HG02884 (cell line): ENCODE data around the gene S100A5.
"Not testable (repeated sequence)": the region's sequence is repeated elsewhere in the genome, so short reads cannot be mapped to it uniquely, and the experiment has no call there.

Source experiments
- ATAC-seq: cut with Tn5 transposase; IDR thresholded peaks from one replicate; pipeline ENCODE4 v1.9.1; 2021; ENCODE audit warnings: mild to moderate bottlenecking, moderate library complexity; ENCODE audit not compliant: unreplicated experiment

Gene S100A5

DNA sequence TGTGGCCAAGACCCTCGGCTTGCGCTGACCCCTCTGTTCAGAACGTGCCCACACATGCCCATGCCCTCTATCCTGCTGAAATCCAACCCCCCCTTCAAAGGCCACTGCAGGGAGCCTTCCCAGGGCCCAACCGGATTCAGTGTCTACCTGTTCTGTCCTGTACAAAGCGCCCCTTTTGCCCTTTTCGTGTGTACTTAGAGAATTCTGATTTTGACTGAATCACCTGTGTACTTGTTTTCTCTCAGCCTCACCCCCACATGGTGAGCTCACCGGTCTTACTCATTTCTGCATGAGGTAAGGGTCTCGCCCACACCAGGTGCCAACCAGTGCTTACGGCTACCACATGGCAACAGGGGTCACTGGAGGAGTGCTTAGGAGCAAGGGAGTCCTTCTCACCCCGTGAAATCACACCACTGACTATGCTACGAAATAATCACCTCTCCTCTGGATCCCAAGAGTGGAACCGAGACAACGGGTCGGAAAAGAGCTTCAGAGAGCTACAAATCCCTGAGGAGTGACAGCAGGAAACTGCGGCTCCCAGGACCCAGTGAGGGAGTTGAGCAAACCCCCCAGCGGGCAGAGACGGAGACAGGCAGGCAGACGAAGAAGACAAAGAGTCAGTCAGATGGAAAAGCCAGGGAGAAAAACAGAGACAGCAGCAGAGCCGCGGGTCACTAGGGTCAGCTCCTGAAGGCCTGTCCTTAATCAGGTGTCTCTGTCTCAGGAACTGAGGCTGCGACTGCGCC lies 27.1 kb upstream of the S100A5 start:
- ATAC-seq = no peak

DNA sequence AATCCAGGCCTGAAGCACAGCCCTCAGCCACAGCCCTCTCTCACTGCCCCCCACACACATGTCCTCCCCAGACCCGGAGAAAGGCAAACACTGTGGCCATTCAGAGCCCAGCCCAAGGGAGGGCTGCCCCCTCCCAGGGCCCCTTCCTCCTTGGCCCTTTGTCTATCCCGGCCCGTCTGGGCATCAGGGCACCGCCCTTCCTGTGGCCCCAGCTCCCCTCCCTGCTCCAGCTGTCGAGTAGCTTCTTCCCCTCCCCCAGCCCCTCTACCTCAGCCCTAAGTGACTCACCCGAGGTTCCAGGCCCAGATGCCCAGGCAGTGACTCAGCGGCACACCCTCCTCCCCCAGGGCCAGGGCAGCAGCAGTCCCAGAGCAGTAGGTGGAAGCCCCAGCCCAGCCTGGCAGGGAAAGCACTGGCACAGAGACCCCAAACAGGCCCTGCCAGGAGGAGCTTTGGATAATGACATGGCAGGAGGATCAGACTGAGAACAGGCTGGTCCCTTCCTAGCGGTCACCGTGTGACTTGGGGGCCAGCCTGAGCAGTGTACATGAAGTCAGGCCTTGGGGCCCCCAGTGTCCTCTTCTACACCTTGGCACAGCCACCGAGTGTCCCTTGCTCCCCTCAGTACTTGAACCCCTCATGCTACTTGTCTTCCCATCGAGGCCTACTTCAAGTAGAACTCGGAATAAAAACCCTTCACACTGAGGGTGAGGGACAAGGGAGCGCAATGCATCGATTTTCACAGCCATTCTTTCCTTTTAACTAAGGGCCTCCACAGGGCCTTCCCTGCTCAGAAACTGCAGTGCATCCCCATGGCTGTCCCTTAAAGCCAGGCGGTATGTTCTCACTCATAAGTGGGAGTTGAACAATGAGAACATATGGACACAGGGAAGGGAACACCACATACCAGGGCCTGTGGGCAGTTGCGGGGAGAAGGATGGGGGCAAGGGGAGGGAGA lies 26.0 kb upstream of the S100A5 start:
- ATAC-seq = no peak

DNA sequence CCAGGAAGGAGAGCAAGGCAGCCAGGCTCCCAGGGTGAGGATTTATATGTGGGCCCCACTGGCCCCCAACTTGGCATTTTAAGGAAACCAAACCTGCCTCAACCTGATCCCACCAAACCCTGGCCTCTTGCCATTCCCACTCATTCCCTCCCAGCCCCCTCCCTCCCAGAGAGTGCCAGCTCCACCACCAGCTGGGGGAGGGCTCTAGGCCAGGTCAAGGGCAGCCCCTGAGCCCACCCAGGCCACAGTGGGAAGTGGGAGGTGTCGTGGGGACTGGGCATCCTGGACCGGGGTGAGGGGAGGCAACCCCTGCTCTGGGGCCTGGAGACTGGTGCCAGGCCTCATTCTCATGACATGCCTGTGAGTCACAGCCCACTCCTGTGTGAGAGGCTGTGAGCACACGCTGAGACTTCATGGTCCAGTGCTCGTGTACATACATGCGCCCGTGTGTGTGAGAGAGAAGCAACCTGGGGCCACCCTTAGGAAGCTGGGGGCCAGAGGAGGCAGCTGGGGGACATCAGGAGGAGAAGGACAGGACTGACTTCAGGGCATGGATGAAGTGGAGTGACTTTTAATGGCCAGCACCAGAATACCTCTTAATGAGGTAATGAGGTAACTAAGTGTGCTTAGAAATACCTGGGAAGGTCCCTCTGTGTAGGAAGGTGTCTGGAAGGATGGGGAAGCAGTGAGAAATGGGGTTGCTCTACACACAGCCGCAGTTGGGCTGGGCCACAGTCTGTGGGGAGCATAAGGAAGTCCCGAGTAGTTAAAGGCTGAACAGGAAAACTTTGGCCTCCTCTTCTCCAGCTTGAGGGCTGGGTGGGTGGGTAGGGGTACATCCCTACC lies 25.0 kb upstream of the S100A5 start, which contains the start of gene S100A2:
Gene S100A2, minus strand, starts transcription at position 316 of the 846 bp plus-strand sequence. CDS start 1,967 bp downstream, outside the sequence.
- no peak for ATAC-seq

DNA sequence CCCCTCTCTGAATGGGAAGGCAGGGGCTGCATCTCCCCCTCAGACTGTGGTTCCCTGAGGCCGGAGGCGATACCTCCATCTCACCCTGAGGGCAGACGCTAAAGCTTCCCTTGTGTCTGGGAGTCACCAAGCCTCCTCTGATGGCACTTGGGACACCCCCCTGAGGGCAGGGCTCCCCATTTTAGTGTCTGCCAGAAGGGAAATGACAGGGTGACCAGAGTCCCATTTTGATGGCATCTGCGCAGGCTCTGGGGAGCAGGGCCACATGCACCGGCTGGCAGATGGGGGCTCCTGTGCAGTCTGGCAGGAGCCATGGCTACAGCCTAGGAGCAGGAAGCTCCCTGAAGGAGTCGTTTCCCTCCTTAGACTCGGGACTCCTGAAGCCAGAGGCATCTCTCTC lies 23.3 kb upstream of the S100A5 start:
- no peak for ATAC-seq

DNA sequence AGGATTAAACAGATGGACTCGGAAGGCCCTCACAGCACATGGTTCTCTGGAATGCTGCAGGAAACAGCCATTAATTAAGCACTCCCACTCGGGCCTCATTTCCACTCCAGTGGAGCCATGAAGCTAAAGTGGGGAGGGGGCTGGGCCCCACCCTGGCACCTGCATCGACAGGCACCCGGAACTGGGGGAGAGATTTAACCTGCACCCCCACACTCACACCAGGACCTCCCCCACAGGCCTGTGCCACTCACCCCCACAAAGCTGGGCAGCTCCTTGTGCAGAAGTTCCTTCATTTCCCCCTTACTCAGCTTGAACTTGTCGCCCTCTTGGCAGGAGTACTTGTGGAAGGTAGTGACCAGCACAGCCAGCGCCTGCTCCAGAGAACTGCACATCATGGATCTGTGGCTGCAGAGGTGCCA lies 22.8 kb upstream of the S100A5 start:
- ATAC-seq = no peak

DNA sequence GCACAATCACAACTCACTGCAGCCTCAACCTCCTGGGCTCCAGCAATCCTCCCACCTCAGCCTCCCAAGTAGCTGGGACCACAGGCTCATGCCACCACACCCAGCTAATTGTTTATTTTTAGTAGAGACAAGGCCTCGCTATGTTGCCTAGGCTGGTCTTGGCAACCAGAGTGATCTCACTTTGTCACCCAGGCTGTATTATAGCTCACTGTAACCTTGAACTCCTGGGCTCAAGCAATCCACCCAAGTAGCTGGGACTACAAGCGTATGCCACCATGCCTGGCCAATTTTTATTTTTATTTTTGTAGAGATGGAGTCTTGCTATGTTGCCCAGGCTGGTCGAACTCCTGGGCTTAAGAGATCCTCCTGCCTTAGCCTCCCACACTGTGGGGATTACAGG lies 21.3 kb upstream of the S100A5 start:
- not testable (repeated sequence) for ATAC-seq

DNA sequence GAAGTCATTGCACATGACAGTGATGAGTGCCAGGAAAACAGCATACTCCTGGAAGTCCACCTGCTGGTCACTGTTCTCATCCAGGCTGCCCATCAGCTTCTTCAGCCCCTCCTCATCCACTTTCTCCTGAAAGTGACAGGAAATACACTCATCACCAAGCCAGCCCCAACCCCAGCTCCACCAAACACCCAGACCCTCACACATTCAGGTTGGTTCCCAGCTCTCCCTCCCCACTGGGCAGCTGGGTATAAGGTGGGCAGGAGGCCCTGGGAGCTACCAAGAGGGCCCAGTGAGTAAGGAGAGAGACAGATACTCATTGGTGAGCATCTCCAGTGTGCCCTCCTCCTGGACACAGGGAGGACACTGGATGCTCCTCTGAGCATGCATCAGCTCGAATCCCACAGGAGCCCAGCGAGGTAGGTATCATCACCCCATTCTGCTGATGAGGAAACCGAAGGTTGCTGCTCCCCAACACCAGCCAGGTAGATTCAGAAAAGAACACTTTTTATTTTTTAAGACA lies 20.8 kb upstream of the S100A5 start:
- ATAC-seq = no peak

DNA sequence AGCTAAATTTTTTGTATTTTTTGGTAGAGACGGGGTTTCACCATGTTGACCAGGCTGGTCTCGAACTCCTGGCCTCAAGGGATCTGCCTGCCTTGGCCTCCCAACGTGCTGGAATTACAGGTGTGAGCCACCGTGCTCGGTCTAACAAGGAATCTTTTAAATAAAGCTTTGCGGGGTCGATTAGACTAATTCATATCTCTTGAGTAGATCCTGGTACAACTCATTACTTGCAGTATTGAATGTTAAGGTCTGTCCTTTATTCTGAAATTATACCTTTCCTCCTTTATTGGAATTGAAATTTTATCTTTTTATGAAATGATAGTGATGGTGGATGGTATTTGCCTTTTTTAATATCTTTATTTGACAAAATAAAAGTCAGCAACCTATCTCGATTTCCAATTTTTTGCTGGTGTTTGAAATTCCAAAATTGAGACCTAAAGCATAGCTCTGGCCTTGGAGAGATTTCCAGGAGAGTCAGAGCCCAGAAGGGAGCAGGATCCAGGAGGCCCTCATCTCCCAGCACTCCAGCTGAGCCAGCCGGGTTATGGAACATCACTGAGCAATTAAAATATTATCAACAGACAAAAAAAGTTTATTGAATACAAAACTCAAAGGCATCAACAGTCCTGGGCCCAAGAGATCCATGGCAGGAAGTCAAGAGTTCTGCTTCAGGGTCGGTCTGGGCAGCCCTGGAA lies 20.2 kb upstream of the S100A5 start:
- no peak for ATAC-seq

DNA sequence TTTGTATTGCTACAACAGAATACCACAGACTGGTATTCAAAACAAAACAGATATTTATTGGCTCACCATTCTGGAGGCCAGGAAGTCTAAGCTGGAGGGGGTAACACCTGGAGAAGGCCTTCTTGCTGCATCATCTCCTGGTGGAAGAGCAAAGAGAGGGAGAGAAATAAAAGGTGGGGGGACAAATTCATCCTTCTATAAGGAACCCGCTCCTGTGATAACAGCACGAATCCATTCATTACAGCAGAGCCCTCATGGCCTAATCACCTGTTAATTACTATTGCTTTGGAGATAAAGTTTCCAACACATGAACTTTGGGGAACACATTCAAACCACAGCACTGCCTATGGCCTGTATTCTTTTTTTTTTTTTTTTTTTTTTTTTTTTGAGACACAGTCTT lies 19.5 kb upstream of the S100A5 start:
- no peak for ATAC-seq

DNA sequence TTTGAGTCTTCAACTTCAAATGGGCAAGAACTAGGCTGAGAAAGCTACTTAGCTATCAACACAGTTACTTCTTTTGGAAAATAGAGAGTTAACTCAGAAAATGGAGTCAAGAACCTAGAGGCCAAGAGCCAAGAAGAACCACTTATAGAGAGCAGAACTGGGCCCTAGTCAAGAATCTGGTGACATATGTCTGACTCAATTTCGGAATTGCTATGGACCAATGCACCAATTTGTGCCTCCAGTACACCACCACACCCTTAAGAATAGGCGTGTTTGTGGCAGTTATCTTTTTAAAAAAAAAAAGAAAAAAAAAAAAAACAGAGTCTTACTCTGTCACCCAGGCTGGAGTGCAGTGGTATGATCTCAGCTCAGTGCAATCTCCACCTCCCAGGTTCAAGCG lies 17.1 kb upstream of the S100A5 start:
- no peak for ATAC-seq

DNA sequence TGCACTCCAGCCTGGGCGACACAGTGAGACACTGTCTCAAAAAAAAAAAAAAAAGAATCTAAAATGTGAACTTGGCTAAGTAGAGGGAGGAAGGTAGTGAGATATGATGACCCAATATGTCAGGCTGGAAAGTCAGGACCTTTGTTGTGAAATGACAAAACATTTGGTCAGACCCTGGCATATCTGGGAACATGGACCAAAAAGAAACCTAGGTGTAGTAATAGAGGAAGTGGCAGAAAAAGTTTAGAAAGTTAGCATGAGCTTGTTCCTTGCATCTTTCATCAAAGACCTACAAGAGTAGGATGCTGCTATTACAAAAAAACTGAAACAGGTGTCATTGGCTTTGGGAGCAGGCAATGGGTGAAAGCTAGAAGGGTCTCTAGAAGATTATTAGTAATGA lies 15.6 kb upstream of the S100A5 start:
- ATAC-seq = no peak

DNA sequence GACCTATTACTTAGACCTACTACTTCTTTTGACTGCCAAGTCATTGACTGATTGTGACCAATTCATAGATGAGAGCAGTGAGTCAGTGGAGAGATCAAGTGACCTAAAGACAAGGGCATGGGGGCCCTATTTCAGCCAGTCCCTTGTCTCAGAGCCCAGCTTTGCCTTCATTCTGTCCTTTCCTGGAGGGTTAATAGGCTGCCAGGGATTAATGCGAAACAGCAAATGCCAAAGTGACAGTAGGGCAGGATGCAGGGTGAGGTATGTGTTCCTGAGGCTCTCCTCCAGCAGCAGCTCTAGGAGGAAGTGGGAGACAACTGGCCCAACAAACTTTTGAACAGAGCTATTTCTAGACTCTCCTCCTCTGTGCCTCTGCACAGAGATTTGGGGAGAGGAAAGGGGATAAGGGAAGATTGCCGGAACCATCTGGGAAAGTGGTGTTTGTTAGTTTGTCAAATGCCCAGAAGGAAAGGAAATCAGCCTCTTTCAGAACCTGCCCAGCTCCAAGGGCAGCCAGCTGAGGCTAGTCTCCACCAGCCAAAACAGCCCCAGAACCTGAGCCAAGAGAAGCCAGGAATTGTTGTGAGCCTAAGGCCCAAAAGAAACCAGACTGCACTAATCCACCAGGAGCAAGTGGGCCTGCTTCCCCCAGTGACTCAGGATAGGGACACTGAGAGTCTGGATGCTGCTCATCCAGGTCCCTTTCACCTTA lies 13.3 kb upstream of the S100A5 start:
- no peak for ATAC-seq

DNA sequence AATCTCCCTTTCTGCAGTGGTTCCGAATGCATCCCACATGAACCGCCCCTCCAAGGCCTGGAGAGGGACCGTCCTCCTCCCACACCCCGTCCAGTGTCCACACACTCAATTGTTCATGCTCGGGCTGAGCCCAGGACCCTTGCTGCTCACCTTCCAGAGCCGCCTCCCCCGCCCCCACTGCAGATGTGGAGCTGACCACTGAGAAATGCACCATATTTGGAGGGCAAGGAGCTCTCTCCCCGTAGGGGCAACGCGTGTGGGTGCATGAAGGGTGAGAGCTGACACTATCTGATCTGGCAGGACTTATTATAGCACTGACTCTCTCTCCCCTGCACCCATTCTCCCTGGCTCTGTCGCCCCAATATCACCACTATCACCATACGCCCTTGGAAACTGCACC lies 12.4 kb upstream of the S100A5 start:
- no peak for ATAC-seq

DNA sequence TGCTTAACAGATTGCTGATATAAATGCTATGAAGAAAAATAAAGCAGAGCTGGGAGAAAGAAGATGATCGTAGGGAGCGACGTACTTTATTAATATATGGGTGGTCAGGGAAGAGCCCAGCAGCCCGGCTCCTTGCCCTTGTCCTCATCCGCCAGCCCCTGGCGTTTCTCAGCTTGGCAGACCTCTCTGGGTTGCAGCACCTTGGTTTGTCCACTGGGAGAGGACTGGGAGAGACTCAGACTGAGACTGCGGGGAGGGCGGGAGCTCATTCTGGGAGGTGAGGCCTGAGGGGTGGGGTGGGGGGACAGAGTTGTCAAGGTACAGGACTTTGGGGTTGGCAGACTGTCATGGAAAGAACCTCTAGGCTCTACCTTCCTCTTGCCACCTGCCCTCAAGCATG lies 11.6 kb upstream of the S100A5 start:
- ATAC-seq = no peak

DNA sequence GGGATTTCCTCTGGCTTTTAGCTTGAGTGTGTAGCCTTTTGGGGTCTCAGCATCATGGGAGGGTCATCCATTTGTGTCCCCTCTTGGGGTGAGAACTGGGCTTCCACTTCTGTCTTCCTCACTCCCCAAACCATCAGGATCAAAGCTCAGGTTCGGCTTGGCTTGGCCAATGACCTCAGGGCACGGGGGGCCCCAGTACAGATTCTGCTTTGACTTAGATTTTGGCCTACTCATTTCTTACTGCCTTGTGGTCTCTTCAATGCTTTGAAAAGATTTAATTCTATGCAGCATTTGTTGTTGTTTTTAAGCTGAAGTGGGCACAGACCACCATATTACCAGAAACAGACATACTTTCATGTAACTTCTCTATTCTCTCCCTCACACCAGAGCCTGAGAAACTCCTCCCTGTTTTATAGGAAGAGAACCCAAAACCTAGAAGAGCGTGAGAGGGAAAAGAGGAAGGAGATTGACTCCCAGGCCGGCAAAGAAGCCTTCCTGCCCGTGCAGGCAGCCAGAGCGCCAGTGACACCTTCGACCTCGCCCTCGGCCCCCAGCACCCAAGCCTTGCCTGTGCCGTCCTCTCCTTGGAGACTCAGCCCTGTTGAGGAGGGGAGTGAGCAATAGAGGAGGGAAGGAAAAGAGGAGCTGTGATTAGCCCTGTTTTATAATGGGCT lies 10.2 kb upstream of the S100A5 start:
- ATAC-seq = no peak

DNA sequence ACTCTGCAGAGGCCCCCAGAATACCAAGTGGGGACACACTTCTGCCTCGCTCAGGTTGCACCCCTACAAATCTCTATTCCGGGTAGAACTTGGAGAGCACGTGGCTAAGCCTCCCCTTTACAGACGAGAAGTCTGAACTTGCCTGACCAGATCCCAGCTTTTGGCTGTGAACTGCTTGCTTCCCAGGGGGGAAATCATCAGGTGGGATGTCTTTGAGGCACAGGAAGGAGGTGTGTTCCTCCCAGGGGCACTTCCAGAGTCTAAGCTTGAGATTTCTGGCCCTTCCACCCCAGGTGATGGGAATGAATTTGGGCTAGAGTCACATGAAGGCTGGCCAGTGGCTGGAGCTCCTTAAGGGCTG lies 9.6 kb upstream of the S100A5 start:
- ATAC-seq = no peak

DNA sequence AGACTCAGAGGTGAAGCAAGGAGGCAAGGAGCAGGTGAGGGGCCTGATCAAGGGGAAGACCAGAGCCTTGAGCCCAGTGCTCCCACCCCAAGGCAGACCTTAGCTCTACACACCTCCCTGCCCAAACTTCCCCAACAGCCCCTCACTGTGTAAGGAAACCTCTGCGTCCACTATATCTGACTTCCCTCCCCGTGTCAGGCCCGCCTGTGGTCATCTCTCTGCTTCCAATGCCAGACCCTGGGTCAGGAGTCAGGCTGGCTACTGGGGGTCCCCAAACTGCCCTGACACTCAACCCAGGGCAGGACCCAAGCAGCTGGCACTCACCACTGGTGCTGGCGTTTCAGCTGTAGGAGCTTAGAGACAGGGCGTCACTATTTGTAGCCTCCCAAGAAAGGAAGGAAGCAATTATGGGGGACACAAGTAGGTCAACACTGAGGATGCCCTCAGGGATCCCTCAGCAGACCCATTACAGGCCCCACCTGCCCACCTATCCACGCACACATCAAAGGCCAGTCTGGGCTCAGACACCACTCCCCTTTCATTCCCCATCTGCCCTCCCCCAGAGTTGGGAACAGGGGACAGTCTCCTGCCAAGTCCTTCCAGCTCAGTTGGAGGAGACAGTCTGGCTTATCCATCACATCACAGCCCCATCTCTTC lies 9.1 kb upstream of the S100A5 start:
- no peak for ATAC-seq
